NCI-H146 treated with DMSO at 0.1 percent for 48 hours (cell line): ENCODE results near the gene SH3RF1.

Experiments
- DNase-seq: peaks from one replicate; lab custom pipeline; 2025; ENCODE audit not compliant: unreplicated experiment; lab: John Stamatoyannopoulos, UW

The SH3RF1 gene

DNA sequence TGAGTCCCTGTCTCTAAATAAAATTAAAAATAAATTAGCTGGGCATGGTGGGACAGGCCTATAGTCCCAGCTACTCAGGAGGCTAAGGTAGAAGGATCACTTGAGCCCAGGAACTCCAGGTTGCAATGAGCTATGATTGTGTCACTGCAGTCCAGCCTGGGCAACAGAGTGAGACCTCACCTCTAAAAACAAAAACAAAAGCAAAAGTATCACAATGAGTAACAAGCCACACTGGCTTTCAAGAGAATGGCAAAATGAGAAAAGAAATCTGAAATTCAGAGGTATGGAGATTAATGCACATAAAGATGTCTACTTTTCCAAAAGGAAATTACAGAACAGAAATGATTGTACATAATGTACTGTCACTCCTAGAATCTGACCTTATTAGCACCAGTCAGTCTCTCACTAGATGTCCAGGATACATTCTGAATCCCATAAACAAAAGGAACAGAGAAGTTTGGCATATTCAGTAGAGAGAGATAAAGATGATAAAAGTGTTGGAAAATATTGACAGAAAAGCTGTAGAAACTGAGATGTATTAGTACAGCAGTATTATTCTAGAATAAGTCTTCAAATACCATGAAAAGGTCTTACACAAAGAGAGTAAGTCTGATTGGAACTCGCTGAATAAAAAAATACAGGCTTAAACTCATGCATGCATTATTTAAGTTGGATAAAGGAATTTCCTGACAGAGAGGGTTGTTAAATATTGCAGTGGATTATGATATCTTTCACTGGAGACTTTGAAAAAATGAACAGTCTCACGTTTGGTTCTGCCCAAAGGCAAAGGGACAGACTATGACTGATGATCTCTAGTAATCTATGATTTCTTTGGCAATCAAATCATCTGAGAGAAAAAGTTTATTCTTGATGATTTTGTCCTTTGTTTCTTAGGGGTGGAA, 102.5 kb downstream of the SH3RF1 start:
- DNase-seq: no peak

DNA sequence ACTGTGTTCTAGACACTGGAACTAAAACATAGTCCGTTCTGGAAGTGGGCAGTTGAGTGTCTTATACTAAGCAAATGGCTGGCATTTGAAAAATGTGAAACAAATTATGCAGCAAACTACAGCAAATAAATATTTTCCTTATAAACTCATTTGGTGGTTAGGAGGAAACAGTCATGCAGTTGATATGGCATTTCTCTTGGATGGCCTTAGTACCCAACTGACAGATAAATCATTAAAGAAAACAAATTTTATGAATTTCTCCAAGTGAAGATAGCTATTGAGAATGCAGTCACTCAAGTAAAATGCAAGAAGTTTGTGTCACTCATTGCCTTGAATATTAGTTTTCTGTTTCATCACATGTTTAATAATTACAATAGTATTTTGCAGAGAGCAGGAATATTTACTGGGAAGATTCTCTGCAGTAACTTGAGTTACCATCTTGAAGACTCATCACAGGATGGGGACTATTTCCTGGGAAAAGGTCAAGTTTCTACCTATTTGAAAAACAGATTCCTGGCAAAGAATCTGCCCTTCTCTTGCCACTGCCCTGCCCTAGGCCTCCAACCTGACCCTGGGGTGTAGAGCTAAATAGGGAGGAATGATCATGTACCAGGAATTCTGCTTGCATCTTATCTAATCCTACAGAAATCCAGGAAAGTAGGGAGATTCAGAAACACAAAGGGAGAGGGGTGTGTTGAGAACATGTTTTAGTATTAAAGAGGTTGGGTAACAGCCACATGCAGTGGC, 105.9 kb downstream of the SH3RF1 start:
- DNase-seq: no peak

- DNase-seq: no peak
These were observed 106.6 kb downstream of the SH3RF1 start for GRCh38 chr4:169163947-169164668.

GRCh38 chr4:169163495-169163894, 107.3 kb downstream of the SH3RF1 start:
- DNase-seq: no peak

GRCh38 chr4:169160825-169161224, 109.9 kb downstream of the SH3RF1 start:
- DNase-seq: no peak

GRCh38 chr4:169159624-169160171, 111.1 kb downstream of the SH3RF1 start:
- DNase-seq: no peak

- DNase-seq: no peak
These were observed 111.9 kb downstream of the SH3RF1 start for GRCh38 chr4:169158861-169159260.

DNA sequence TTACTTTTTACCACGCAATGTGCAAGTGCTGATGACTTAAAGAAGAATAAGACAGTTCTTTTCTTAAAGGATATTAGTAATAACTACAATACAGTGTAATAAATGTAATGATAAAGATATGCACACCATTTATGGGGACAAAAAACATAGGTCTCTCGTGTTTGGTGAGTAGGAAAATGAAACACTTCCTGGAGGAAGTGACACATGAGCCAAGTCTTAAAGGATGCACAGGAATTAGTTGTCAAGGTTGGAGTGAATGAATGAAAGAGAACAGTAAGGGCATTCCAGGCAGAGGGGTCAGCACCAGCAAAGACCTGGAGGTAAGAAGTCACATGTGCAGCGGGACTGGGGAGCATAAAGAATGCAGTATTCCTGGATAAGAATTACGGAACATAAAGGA, 112.7 kb downstream of the SH3RF1 start:
- no peak for DNase-seq

GRCh38 chr4:169156392-169156791, 114.4 kb downstream of the SH3RF1 start:
- DNase-seq: no peak

DNA sequence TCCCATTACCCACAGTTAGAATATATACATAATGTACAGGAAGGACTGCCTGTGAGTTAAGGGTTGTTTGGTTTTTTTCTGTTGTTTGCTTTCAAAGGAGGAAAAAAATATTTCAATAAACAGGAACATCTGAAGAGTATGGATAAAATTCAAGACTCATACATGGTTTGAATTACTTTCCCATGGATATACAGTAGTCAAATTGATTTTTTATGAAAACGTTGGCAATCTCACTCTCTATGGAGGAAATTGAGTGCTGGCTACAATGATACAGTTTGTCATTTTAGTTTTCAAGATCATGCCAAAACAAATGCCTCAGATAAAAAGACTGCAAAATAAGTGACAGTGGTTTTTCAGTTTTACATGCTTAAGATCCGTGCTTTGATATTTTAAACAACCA, 116.6 kb downstream of the SH3RF1 start:
- DNase-seq: no peak

GRCh38 chr4:169153481-169154087, 117.2 kb downstream of the SH3RF1 start:
- no peak for DNase-seq

- no peak for DNase-seq
These were observed 117.9 kb downstream of the SH3RF1 start for GRCh38 chr4:169152899-169153298.

DNA sequence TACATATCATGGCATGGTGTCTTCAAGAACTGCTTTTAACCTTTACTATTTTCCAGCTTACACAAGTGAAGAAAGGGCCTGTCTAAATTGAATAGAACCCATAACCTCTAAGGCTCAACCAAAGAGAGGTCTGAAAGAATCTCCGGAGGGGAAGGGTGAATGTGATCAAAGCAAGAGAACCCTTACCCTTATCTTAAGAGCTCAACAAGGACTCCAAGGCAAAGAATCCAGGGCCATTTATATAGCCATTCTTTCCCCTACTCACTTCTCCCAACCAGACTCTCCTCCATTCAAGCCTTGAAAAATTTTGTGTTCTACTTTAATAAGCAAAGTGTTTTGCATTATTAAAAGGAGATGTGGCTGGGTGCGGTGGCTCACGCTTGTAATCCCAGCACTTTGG, 118.7 kb downstream of the SH3RF1 start:
- no peak for DNase-seq

DNA sequence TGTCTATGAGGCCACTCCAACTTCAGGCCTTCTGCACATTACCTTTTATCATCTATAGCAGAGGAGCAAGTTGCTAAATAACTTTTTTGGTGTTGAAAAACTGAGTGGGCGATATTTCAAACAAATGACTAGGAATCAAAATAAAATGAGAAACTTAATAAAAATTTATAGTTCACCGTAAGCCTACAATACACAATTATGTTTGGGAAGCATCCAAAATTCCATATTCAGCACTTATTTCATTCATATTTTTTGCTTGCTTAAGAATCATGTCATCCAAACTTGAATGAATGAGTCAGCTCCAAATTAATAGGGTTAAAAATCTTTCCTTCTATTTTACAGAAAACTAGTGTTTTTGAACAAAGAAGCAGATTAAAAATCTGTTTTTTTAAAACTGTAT, 119.1 kb downstream of the SH3RF1 start:
- no peak for DNase-seq

- no peak for DNase-seq
These were observed 120.0 kb downstream of the SH3RF1 start for GRCh38 chr4:169150806-169151205.

- no peak for DNase-seq
These were observed 121.9 kb downstream of the SH3RF1 start for GRCh38 chr4:169148885-169149284.

GRCh38 chr4:169147191-169147590, 123.6 kb downstream of the SH3RF1 start:
- DNase-seq: no peak

DNA sequence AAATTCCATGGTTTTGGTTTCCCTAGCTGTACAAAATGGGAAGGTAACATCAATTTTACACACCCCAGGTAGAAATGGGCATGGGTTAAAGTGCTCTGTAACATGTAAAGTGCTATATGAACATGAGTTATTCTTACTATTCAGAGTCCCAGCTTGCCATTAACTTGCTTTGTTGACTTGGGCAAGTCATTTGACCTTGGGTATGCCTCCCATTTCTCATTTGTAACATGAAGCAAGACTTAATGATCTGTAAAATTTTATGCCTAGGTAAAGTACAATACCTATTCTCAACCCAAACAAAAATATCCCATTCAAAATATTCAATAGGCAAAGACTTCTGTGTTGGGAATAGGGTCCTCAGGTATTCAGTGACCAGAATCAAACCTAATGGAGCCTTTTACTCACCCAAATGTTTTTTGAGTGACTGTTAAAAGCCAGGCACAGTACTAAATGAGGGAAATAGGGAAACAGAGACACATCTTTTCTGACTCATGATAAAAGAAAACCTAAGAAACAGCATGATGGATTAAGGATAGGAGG, 126.6 kb downstream of the SH3RF1 start:
- no peak for DNase-seq

- no peak for DNase-seq
These were observed 127.4 kb downstream of the SH3RF1 start for GRCh38 chr4:169143335-169143734.

DNA sequence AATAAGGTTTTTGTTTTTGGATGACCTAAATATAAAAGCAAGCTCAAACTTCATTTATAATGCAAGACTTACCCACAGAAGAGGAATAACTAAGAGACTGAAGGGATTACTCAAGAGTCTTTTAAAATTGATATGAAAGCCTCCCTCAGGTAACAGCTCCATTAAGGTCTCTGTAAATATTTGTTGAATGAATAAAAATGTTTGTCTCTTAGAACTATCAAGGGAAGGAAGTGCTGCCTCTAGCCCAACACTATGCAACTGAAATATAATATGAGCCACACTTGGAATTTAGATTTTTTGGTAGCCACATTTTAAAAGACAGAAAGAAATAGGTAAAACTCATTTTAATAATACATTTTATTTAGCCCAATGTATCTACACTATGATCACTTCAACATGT, 127.8 kb downstream of the SH3RF1 start:
- DNase-seq: no peak

DNA sequence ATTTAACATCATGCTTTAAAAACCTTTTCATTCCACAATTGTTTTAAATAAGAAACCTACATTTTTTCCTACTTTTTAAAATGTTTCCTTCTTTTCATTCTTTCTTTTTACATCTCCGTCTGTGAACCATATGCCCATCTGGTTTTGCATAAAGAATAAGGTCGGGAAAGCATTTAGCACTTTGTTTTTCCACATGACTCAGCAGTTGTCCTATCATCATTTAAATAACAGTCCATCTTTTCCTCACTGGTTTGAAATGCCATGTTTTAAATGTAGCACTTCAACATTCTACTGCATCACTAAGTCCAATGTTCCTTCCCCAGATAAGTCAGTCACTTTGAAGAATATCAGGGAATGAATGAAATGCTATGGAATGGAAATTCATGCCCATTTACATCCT, 128.4 kb downstream of the SH3RF1 start:
- no peak for DNase-seq
